Small intestine (tissue), 7 donors: ENCODE measurements around the gene LPIN1. TPM values are rescaled to one million over a fixed set of nuclear protein-coding genes. Genes with fewer than 3 reads are reported as not detected.
"Not testable (repeated sequence)": the region's sequence is repeated elsewhere in the genome, so short reads cannot be mapped to it uniquely, and the experiment has no call there.

Experiments
- DNase-seq, 2 donors: peaks; one replicate each; pipeline versions ENCODE4 v3.0.0 to v3.0.0-alpha.2; 2013
- FAIRE-seq: peaks from 2 replicates; lab custom pipeline; 2012; peaks lifted over from hg19 to GRCh38; lab: Jason Lieb, UNC
- H3K27ac ChIP-seq, 3 donors: one replicate each; pipeline ENCODE4 v1.5.1; 2013; ENCODE audit warnings: low read length in 2 of 3, mild to moderate bottlenecking in 2 of 3, control low read depth in 1 of 3, inconsistent platforms in 1 of 3, low read depth in 1 of 3, moderate library complexity in 1 of 3
- H3K27me3 ChIP-seq, 3 donors: one replicate each; pipeline ENCODE4 v1.6.1; 2013; ENCODE audit warnings: low read length in 3 of 3, inconsistent platforms in 1 of 3; ENCODE audit not compliant: control insufficient read depth in 3 of 3, insufficient read depth in 3 of 3
- H3K36me3 ChIP-seq, 3 donors: one replicate each; pipeline ENCODE4 v1.6.1; 2013; ENCODE audit warnings: low read length in 3 of 3, inconsistent platforms in 1 of 3, low read depth in 1 of 3, mild to moderate bottlenecking in 1 of 3, moderate library complexity in 1 of 3; ENCODE audit not compliant: control insufficient read depth in 3 of 3, insufficient read depth in 2 of 3
- H3K4me1 ChIP-seq, 3 donors: one replicate each; pipeline ENCODE4 v1.6.1; 2013; ENCODE audit warnings: low read length in 2 of 3, inconsistent platforms in 1 of 3, low read depth in 1 of 3, mild to moderate bottlenecking in 1 of 3, moderate library complexity in 1 of 3; ENCODE audit not compliant: control insufficient read depth in 3 of 3, insufficient read depth in 2 of 3
- H3K4me3 ChIP-seq, 3 donors: one replicate each; pipeline ENCODE4 v1.5.1; 2013; ENCODE audit warnings: low read length in 3 of 3, control low read depth in 1 of 3, inconsistent platforms in 1 of 3, low read depth in 1 of 3, mild to moderate bottlenecking in 1 of 3, moderate library complexity in 1 of 3
- H3K9me3 ChIP-seq, 2 donors: one replicate each; pipeline ENCODE4 v1.6.1; 2013; ENCODE audit warnings: low read depth in 1 of 2, low read length in 1 of 2; ENCODE audit not compliant: control insufficient read depth in 2 of 2, insufficient read depth in 1 of 2
- WGBS, 3 donors: extraction: QIAGEN DNeasy Blood & Tissue Kit; methylation state at CpG; one replicate each; pipeline ENCODE4 v1.1.7; 2013; 5-methylcytosine and 5-hydroxymethylcytosine counted together
- polyA plus RNA-seq, 4 donors: library from polyadenylated mRNA; stranded (reverse) in 3 of 4; unstranded in 1 of 4; fragments of 200-250 nt in 3 of 4; fragments of 120-200 nt in 1 of 4; gene quantifications; one replicate each; pipeline versions ENCODE4 v1.2.1 to v1.2.3, GENCODE V29; 2013
- donor health status: healthy with polysubstance abuse.
- donor health status: control.
- donor health status: control.
- donor health status: Bipolar disorder and iron deficiency.
- donor health status: healthy.

Gene LPIN1
- polyA plus RNA-seq, 4 donors, result 7.2 to 17.1 (median 8.5) TPM

GRCh38 chr2:11812466-11813248 is 66.2 kb downstream of the LPIN1 start:
- WGBS, 3 donors, result 95 to 97% (median 97%) methylated on average over 25 of the region's 25 CpGs
- peaks cover 11 to 43% (median 14%) of the 10 kb centered on the region in 3 donors for H3K36me3 ChIP-seq

GRCh38 chr2:11813345-11813744 is 66.9 kb downstream of the LPIN1 start:
- not testable (repeated sequence) for H3K4me1 ChIP-seq, DNase-seq

More at GRCh38 chr2:11812466-11813248, 66.2 kb downstream of the LPIN1 start:
- DNase-seq (no peak), FAIRE-seq (no peak)
- H3K4me3 ChIP-seq, result no peak overlapping the region
- no peaks in the 10 kb centered on the region for H3K27me3 ChIP-seq
- no peaks in the 10 kb centered on the region for H3K4me1 ChIP-seq
- H3K9me3 ChIP-seq, result no peaks in the 10 kb centered on the region
- H3K27ac ChIP-seq, result no peak overlapping the region

GRCh38 chr2:11813951-11814350 is 67.5 kb downstream of the LPIN1 start:
- no peaks in the 10 kb centered on the region for H3K9me3 ChIP-seq
- H3K4me3 ChIP-seq, result no peak overlapping the region
- FAIRE-seq (no peak), DNase-seq (no peak)
- no peak overlapping the region for H3K27ac ChIP-seq
- no peaks in the 10 kb centered on the region for H3K27me3 ChIP-seq
- 94 to 95% (median 95%) methylated on average over 7 of the region's 7 CpGs for WGBS, 3 donors
- peaks cover 11 to 37% (median 14%) of the 10 kb centered on the region in 3 donors for H3K36me3 ChIP-seq
- no peaks in the 10 kb centered on the region for H3K4me1 ChIP-seq

More at GRCh38 chr2:11813345-11813744, 66.9 kb downstream of the LPIN1 start:
- not testable (repeated sequence) for H3K27me3 ChIP-seq, H3K4me3 ChIP-seq, H3K27ac ChIP-seq, H3K9me3 ChIP-seq, FAIRE-seq
- 95 to 97% (median 96%) methylated on average over 10 of the region's 10 CpGs for WGBS, 3 donors
- peaks cover 11 to 37% (median 14%) of the 10 kb centered on the region in 3 donors for H3K36me3 ChIP-seq

GRCh38 chr2:11814979-11815510 is 68.6 kb downstream of the LPIN1 start:
- FAIRE-seq (no peak), DNase-seq (no peak)
- no peak overlapping the region for H3K4me3 ChIP-seq
- no peak overlapping the region for H3K27ac ChIP-seq
- no peaks in the 10 kb centered on the region for H3K4me1 ChIP-seq
- H3K36me3 ChIP-seq, result peaks cover 16 to 33% (median 19%) of the 10 kb centered on the region in 3 donors
- H3K9me3 ChIP-seq, result no peaks in the 10 kb centered on the region
- WGBS, 3 donors, result 96 to 98% (median 96%) methylated on average over 13 of the region's 13 CpGs
- H3K27me3 ChIP-seq, result no peaks in the 10 kb centered on the region

- H3K9me3 ChIP-seq, H3K4me1 ChIP-seq, H3K27me3 ChIP-seq, H3K4me3 ChIP-seq, FAIRE-seq, H3K27ac ChIP-seq, DNase-seq: not testable (repeated sequence)
- H3K36me3 ChIP-seq, result peaks cover 20 to 34% (median 22%) of the 10 kb centered on the region in 3 donors
- WGBS, 3 donors, result 95 to 99% (median 97%) methylated on average over 3 of the region's 3 CpGs
Measured at GRCh38 chr2:11816935-11817334, 70.5 kb downstream of the LPIN1 start.

GRCh38 chr2:11819235-11819729 is 72.8 kb downstream of the LPIN1 start:
- no peaks in the 10 kb centered on the region for H3K27me3 ChIP-seq
- no peak overlapping the region for H3K27ac ChIP-seq
- FAIRE-seq, result no peak
- no peak overlapping the region for H3K4me3 ChIP-seq
- peaks cover 20 to 26% (median 22%) of the 10 kb centered on the region in 3 donors for H3K36me3 ChIP-seq
- H3K9me3 ChIP-seq, result peaks cover 0 to 10% of the 10 kb centered on the region in 2 donors
- WGBS, 3 donors, result 25 to 57% (median 44%) methylated on average over 5 of the region's 5 CpGs
- DNase-seq, result no peak
- no peaks in the 10 kb centered on the region for H3K4me1 ChIP-seq

- Histone ChIP-seq H3K9me3 (peaks cover 0 to 10% of the 10 kb centered on the region in 2 donors), H3K36me3 (peaks cover 14 to 27% (median 23%) of the 10 kb centered on the region in 3 donors), H3K4me1 (no peaks in the 10 kb centered on the region), H3K4me3 (no peak overlapping the region), H3K27me3 (no peaks in the 10 kb centered on the region), H3K27ac (no peak overlapping the region)
- no peak for DNase-seq
- no peak for FAIRE-seq
- WGBS, 3 donors, result 84 to 96% (median 88%) methylated on average over 2 of the region's 2 CpGs
Measured at GRCh38 chr2:11820650-11821049, 74.2 kb downstream of the LPIN1 start.

GRCh38 chr2:11821705-11822104 is 75.3 kb downstream of the LPIN1 start:
- FAIRE-seq (no peak), DNase-seq (no peak)
- Histone ChIP-seq H3K36me3 (peaks cover 16 to 26% (median 25%) of the 10 kb centered on the region in 3 donors), H3K27me3 (no peaks in the 10 kb centered on the region), H3K4me3 (no peak overlapping the region), H3K27ac (no peak overlapping the region), H3K9me3 (peaks cover 0 to 10% of the 10 kb centered on the region in 2 donors), H3K4me1 (no peaks in the 10 kb centered on the region)
- 98 to 100% (median 100%) methylated on average over 3 of the region's 3 CpGs for WGBS, 3 donors
